ENCODE measurements around the gene SLC39A1.

The SLC39A1 gene

GRCh38 chr1:153951183-153951582 is 12.2 kb downstream of the SLC39A1 start:
- DNase-seq (ENCODE audit: low read depth, low spot score) = no peak

GRCh38 chr1:153946622-153947241 is 16.6 kb downstream of the SLC39A1 start, which contains the start of gene DENND4B:
Gene DENND4B (minus strand): TSS chr1:153946718. CDS start chr1:153944374, 2,344 bp downstream.
- DNase-seq (ENCODE audit: low read depth, low spot score) = peak; percentile 56

GRCh38 chr1:153945795-153946621 is 17.3 kb downstream of the SLC39A1 start:
- DNase-seq (ENCODE audit: low read depth, low spot score) = peak; percentile 14

GRCh38 chr1:153945131-153945794 is 18.1 kb downstream of the SLC39A1 start:
- DNase-seq (ENCODE audit: low read depth, low spot score) = peak; percentile 34

GRCh38 chr1:153944827-153945117 is 18.6 kb downstream of the SLC39A1 start:
- DNase-seq (ENCODE audit: low read depth, low spot score) = no peak

- no peak for DNase-seq (ENCODE audit: low read depth, low spot score)
Measured at GRCh38 chr1:153944005-153944826, 19.1 kb downstream of the SLC39A1 start.

- DNase-seq (ENCODE audit: low read depth, low spot score) = no peak
Measured at GRCh38 chr1:153942766-153943549, 20.4 kb downstream of the SLC39A1 start.

- no peak for DNase-seq (ENCODE audit: low read depth, low spot score)
Measured at GRCh38 chr1:153941826-153942725, 21.3 kb downstream of the SLC39A1 start.

- no peak for DNase-seq (ENCODE audit: low read depth, low spot score)
Measured at GRCh38 chr1:153940756-153941155, 22.6 kb downstream of the SLC39A1 start.

GRCh38 chr1:153939476-153939875 is 23.9 kb downstream of the SLC39A1 start:
- DNase-seq (ENCODE audit: low read depth, low spot score) = no peak

- DNase-seq (ENCODE audit: low read depth, low spot score) = no peak
Measured at GRCh38 chr1:153938996-153939395, 24.3 kb downstream of the SLC39A1 start.

GRCh38 chr1:153937331-153937730 is 26.0 kb downstream of the SLC39A1 start:
- DNase-seq (ENCODE audit: low read depth, low spot score) = no peak

GRCh38 chr1:153936011-153936802 is 27.1 kb downstream of the SLC39A1 start:
- DNase-seq (ENCODE audit: low read depth, low spot score) = no peak

GRCh38 chr1:153934746-153935145 is 28.6 kb downstream of the SLC39A1 start:
- DNase-seq (ENCODE audit: low read depth, low spot score) = no peak

- DNase-seq (ENCODE audit: low read depth, low spot score) = no peak
Measured at GRCh38 chr1:153933955-153934354, 29.4 kb downstream of the SLC39A1 start.

- DNase-seq (ENCODE audit: low read depth, low spot score) = no peak
Measured at GRCh38 chr1:153933430-153933829, 29.9 kb downstream of the SLC39A1 start.

- no peak for DNase-seq (ENCODE audit: low read depth, low spot score)
Measured at GRCh38 chr1:153932156-153933131, 30.9 kb downstream of the SLC39A1 start.

All from activated naive CD8-positive, alpha-beta T cell treated with anti-CD3 and anti-CD28 coated beads, Interleukin-2, amount 50 U/mL, for 16 hours (primary cell).